ENCODE data around the gene CIRBP.

CIRBP gene

GRCh38 chr19:1227304-1228054 lies 41.7 kb upstream of the CIRBP start:
- no peak overlapping the region for H3K4me3 ChIP-seq (ENCODE audit: low read depth, low read length)
- no peak for TF ChIP-seq CTCF (IDR thresholded peaks at IDR 0.05; ENCODE audit: borderline replicate concordance, insufficient read depth, low read depth, low read length)

GRCh38 chr19:1228161-1228957 lies 40.8 kb upstream of the CIRBP start:
- no peak for TF ChIP-seq CTCF (IDR thresholded peaks at IDR 0.05; ENCODE audit: borderline replicate concordance, insufficient read depth, low read depth, low read length)

GRCh38 chr19:1229056-1229923 lies 39.8 kb upstream of the CIRBP start:
- no peak overlapping the region for H3K4me3 ChIP-seq (ENCODE audit: low read depth, low read length)
- TF ChIP-seq CTCF (IDR thresholded peaks at IDR 0.05; ENCODE audit: borderline replicate concordance, insufficient read depth, low read depth, low read length), result no peak

More at GRCh38 chr19:1228161-1228957, 40.8 kb upstream of the CIRBP start:
- H3K4me3 ChIP-seq (ENCODE audit: low read depth, low read length), result no peak overlapping the region

- no peak for TF ChIP-seq CTCF (IDR thresholded peaks at IDR 0.05; ENCODE audit: borderline replicate concordance, insufficient read depth, low read depth, low read length)
- no peak overlapping the region for H3K4me3 ChIP-seq (ENCODE audit: low read depth, low read length)
These were observed 39.0 kb upstream of the CIRBP start for GRCh38 chr19:1229924-1230782.

GRCh38 chr19:1230783-1231489 lies 38.2 kb upstream of the CIRBP start:
- TF ChIP-seq CTCF (IDR thresholded peaks at IDR 0.05; ENCODE audit: borderline replicate concordance, insufficient read depth, low read depth, low read length), result no peak
- H3K4me3 ChIP-seq (ENCODE audit: low read depth, low read length), result no peak overlapping the region

Measured in GM12875 (cell line).